Gastroesophageal sphincter (tissue), 4 donors: ENCODE data around the gene CACNA2D3. TPM values are rescaled to one million over a fixed set of nuclear protein-coding genes. Genes with fewer than 3 reads are reported as not detected.

ENCODE experiments used
- ATAC-seq: fragments of 150-250 bp; one replicate; pipeline ENCODE4 v1.9.1; 2016; ENCODE audit warnings: mild to moderate bottlenecking, moderate library complexity
- H3K27ac ChIP-seq, 4 donors: fragments of 200-600 bp; sonication (generic) in 3 of 4; 1 replicate in 3 of 4; 2 replicates in 1 of 4; pipeline ENCODE4 v1.5.1; 2016 to 2019
- H3K27me3 ChIP-seq: fragments of 200-600 bp; sonication (generic); one replicate; pipeline ENCODE4 v1.5.1; 2019
- H3K36me3 ChIP-seq, 2 donors: fragments of 200-600 bp; sonication (generic); one replicate each; pipeline ENCODE4 v1.5.1; 2019; ENCODE audit warnings: control low read depth in 1 of 2
- H3K4me1 ChIP-seq, 3 donors: fragments of 200-600 bp; sonication (generic); 1 replicate in 2 of 3; 2 replicates in 1 of 3; pipeline ENCODE4 v1.5.1; 2016 to 2019; ENCODE audit warnings: control low read depth in 2 of 3
- H3K4me3 ChIP-seq, 2 donors: fragments of 200-600 bp; sonication (generic); one replicate each; pipeline ENCODE4 v1.5.1; 2019; ENCODE audit warnings: mild to moderate bottlenecking in 1 of 2, moderate library complexity in 1 of 2
- H3K9me3 ChIP-seq, 3 donors: fragments of 200-600 bp; sonication (generic); one replicate each; pipeline ENCODE4 v1.5.1; 2017 to 2019; ENCODE audit warnings: control low read depth in 2 of 3
- CTCF ChIP-seq, 4 experiments: fragments of 200-600 bp in 2 of 4; fragments of 450-650 bp in 2 of 4; sonication (generic) in 1 of 4; IDR thresholded peaks; one replicate each; pipeline ENCODE4 v1.5.1; 2017 to 2019; ENCODE audit warnings: antibody characterized with exemption in 4 of 4, mild to moderate bottlenecking in 2 of 4, moderate library complexity in 2 of 4
- EP300 ChIP-seq: sonication (generic); formaldehyde crosslinking; IDR thresholded peaks from one replicate; pipeline ENCODE4 v1.6.1; 2017; ENCODE audit warnings: antibody characterized with exemption, mild to moderate bottlenecking
- POLR2A ChIP-seq, 2 donors: fragments of 450-650 bp; IDR thresholded peaks; one replicate each; pipeline ENCODE4 v1.6.1; 2017; ENCODE audit warnings: antibody characterized with exemption in 2 of 2, mild to moderate bottlenecking in 2 of 2, moderate library complexity in 1 of 2
- POLR2AphosphoS5 ChIP-seq: sonication (generic); formaldehyde crosslinking; IDR thresholded peaks from one replicate; pipeline ENCODE4 v1.6.1; 2017; ENCODE audit warnings: antibody characterized with exemption
- WGBS, 2 donors: methylation state at CpG; one replicate each; pipeline ENCODE4 v1.1.5; 2018; ENCODE audit warnings: low coverage in 1 of 2; 5-methylcytosine and 5-hydroxymethylcytosine counted together
- total RNA-seq, 4 donors: library from RNA; depleted of rRNA; stranded (reverse); fragments of >200 nt; gene quantifications; one replicate each; pipeline ENCODE4 v1.1.0, GENCODE V29; 2016

CACNA2D3 gene
- total RNA-seq, 4 donors from 2014 or later = 0.94 to 6.5 (median 3.5) TPM

- Histone ChIP-seq H3K9me3 (peaks cover 0 to 3% (median 0%) of the 10 kb centered on the region in 3 donors), H3K4me3 (no peak overlapping the region), H3K36me3 (no peaks in the 10 kb centered on the region), H3K27ac (no peak overlapping the region), H3K27me3 (no peaks in the 10 kb centered on the region), H3K4me1 (no peaks in the 10 kb centered on the region)
- 68% methylated on average over 3 of the region's 3 CpGs; no CpG with 5 or more reads in 1 of the 2 donors for WGBS, 2 donors
- TF ChIP-seq POLR2A (IDR thresholded peaks at IDR 0.05) (no peak), CTCF (IDR thresholded peaks at IDR 0.05) (no peak), EP300 (no peak), POLR2AphosphoS5 (no peak)
- no peak for ATAC-seq
Measured at GRCh38 chr3:54835701-54836100, 713.3 kb downstream of the CACNA2D3 start.

GRCh38 chr3:54836871-54837270, 714.5 kb downstream of the CACNA2D3 start:
- H3K9me3 ChIP-seq = no peaks in the 10 kb centered on the region
- 85% methylated on average over 6 to 8 of the region's 8 CpGs for WGBS, 2 donors
- H3K4me3 ChIP-seq = no peak overlapping the region
- no peaks in the 10 kb centered on the region for H3K27me3 ChIP-seq
- no peak for TF ChIP-seq POLR2AphosphoS5
- no peak for TF ChIP-seq CTCF (IDR thresholded peaks at IDR 0.05)
- no peak for TF ChIP-seq EP300
- TF ChIP-seq POLR2A (IDR thresholded peaks at IDR 0.05) = no peak
- no peak overlapping the region for H3K27ac ChIP-seq
- H3K36me3 ChIP-seq = no peaks in the 10 kb centered on the region
- ATAC-seq = no peak
- no peaks in the 10 kb centered on the region for H3K4me1 ChIP-seq

- Histone ChIP-seq H3K36me3 (no peaks in the 10 kb centered on the region), H3K9me3 (no peaks in the 10 kb centered on the region), H3K27me3 (no peaks in the 10 kb centered on the region), H3K27ac (no peak overlapping the region), H3K4me1 (no peaks in the 10 kb centered on the region), H3K4me3 (no peak overlapping the region)
- ATAC-seq = no peak
- WGBS, 2 donors = 59 to 69% methylated on average over 2 of the region's 2 CpGs
- TF ChIP-seq POLR2A (IDR thresholded peaks at IDR 0.05) = no peak
- no peak for TF ChIP-seq CTCF (IDR thresholded peaks at IDR 0.05)
- no peak for TF ChIP-seq POLR2AphosphoS5
- no peak for TF ChIP-seq EP300
Measured at GRCh38 chr3:54837964-54838363, 715.6 kb downstream of the CACNA2D3 start.

- no peak overlapping the region for H3K4me3 ChIP-seq
- 74 to 91% methylated on average over 3 to 4 of the region's 4 CpGs for WGBS, 2 donors
Measured at GRCh38 chr3:54841471-54841870, 719.1 kb downstream of the CACNA2D3 start.

More at GRCh38 chr3:54841471-54841870, 719.1 kb downstream of the CACNA2D3 start:
- Histone ChIP-seq H3K36me3 (no peaks in the 10 kb centered on the region), H3K27ac (no peak overlapping the region), H3K4me1 (no peaks in the 10 kb centered on the region), H3K9me3 (no peaks in the 10 kb centered on the region), H3K27me3 (no peaks in the 10 kb centered on the region)
- TF ChIP-seq EP300 (no peak), CTCF (IDR thresholded peaks at IDR 0.05) (no peak), POLR2AphosphoS5 (no peak)
- ATAC-seq = no peak
